ENCODE data around the gene NRL.

NRL gene

GRCh38 chr14:24080888-24081738 lies 33.6 kb downstream of the NRL start:
- peak; percentile 98 to 99 for DNase-seq

- no peak for DNase-seq
Measured at GRCh38 chr14:24080142-24080530, 34.6 kb downstream of the NRL start.

GRCh38 chr14:24079491-24080141 lies 35.1 kb downstream of the NRL start:
- peak; percentile 100 for DNase-seq

GRCh38 chr14:24078146-24078545 lies 36.6 kb downstream of the NRL start:
- DNase-seq = peak; percentile 78 to 90

GRCh38 chr14:24077086-24077485 lies 37.7 kb downstream of the NRL start:
- DNase-seq = no peak

GRCh38 chr14:24076302-24076601 lies 38.5 kb downstream of the NRL start:
- DNase-seq = no peak

GRCh38 chr14:24075485-24076301 lies 39.1 kb downstream of the NRL start:
- DNase-seq = no peak

- no peak for DNase-seq
Measured at GRCh38 chr14:24074625-24075484, 39.9 kb downstream of the NRL start.

GRCh38 chr14:24072881-24073877 lies 41.6 kb downstream of the NRL start:
- DNase-seq = no peak

- no peak for DNase-seq
Measured at GRCh38 chr14:24072436-24072835, 42.3 kb downstream of the NRL start.

- DNase-seq = no peak
Measured at GRCh38 chr14:24071836-24072430, 42.8 kb downstream of the NRL start.

- no peak for DNase-seq
Measured at GRCh38 chr14:24071144-24071697, 43.5 kb downstream of the NRL start, which contains the start of gene CPNE6. Gene CPNE6, plus strand, starts transcription at chr14:24071562. Its CDS starts 1,375 bp downstream, at chr14:24072937.

GRCh38 chr14:24070285-24071143 lies 44.2 kb downstream of the NRL start:
- DNase-seq = peak; percentile 77 to 90

- DNase-seq = no peak
Measured at GRCh38 chr14:24069411-24069735, 45.4 kb downstream of the NRL start.

- DNase-seq = no peak
Measured at GRCh38 chr14:24068711-24069410, 45.9 kb downstream of the NRL start.

GRCh38 chr14:24067133-24068082 lies 47.3 kb downstream of the NRL start:
- DNase-seq = no peak

- DNase-seq = no peak
Measured at GRCh38 chr14:24066496-24067132, 48.1 kb downstream of the NRL start.
